ENCODE measurements around the gene KY. TPM values are rescaled to one million over a fixed set of nuclear protein-coding genes. Genes with fewer than 3 reads are reported as not detected.

KY gene
- total and polyA plus RNA-seq, 4 donors = 0.06 to 0.21 (median 0.15) TPM; not detected in 1

DNA sequence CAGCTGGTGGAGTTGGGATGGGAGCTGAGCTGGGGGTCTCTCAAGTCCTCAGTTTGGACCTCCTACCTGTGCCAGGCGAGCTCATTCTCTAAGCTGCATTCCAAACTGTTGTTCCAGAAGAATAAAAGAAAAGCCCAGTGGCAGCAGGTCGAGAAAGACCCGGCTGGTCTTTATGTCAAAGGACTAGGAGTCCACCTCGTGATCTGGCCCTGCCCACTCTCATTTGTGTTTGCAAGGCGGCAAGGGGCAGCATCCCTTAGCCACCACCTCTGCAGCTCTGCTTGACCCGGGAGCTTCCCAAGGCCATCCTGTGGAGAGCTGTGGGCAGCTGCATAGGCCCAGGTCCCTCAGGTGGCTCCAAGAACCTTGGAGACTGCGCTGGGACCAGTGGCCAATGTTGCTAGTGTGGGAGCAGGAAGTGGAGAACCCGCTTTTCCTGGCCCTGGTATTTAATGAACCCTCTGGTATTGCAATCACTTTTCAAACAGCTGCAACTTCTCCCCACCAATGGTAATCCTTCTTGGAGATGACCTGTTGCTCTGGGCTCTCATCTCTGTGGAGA lies 30.9 kb downstream of the KY start:
- ATAC-seq (ENCODE audit: insufficient read depth, low FRiP score) = no peak
- TF ChIP-seq, protein P1, sequence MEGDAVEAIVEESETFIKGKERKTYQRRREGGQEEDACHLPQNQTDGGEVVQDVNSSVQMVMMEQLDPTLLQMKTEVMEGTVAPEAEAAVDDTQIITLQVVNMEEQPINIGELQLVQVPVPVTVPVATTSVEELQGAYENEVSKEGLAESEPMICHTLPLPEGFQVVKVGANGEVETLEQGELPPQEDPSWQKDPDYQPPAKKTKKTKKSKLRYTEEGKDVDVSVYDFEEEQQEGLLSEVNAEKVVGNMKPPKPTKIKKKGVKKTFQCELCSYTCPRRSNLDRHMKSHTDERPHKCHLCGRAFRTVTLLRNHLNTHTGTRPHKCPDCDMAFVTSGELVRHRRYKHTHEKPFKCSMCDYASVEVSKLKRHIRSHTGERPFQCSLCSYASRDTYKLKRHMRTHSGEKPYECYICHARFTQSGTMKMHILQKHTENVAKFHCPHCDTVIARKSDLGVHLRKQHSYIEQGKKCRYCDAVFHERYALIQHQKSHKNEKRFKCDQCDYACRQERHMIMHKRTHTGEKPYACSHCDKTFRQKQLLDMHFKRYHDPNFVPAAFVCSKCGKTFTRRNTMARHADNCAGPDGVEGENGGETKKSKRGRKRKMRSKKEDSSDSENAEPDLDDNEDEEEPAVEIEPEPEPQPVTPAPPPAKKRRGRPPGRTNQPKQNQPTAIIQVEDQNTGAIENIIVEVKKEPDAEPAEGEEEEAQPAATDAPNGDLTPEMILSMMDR (IDR thresholded peaks at IDR 0.05; ENCODE audit: control extremely low read depth, extremely low read depth) = no peak
- Histone ChIP-seq H3K27me3 (ENCODE audit: control insufficient read depth in 3 of 3, insufficient read depth in 3 of 3, low read length in 2 of 3) (no peaks in the 10 kb centered on the region), H3K9ac (ENCODE audit: insufficient read depth in 1 of 2, low read length in 2 of 2) (no peak overlapping the region), H3K4me1 (ENCODE audit: control insufficient read depth in 5 of 5, insufficient read depth in 5 of 5, low read length in 5 of 5) (no peaks in the 10 kb centered on the region), H3K36me3 (ENCODE audit: control insufficient read depth in 4 of 4, insufficient read depth in 4 of 4, low read length in 4 of 4) (no peaks in the 10 kb centered on the region), H3K9me3 (ENCODE audit: control insufficient read depth in 4 of 4, insufficient read depth in 3 of 4, low read length in 3 of 4) (no peaks in the 10 kb centered on the region), H3K27ac (ENCODE audit: low read depth in 1 of 2, low read length in 1 of 2) (no peak overlapping the region), H3K4me3 (no peak overlapping the region)
- DNase-seq = no peak
- WGBS, 2 donors = 90% methylated on average over 8 of the region's 8 CpGs

DNA sequence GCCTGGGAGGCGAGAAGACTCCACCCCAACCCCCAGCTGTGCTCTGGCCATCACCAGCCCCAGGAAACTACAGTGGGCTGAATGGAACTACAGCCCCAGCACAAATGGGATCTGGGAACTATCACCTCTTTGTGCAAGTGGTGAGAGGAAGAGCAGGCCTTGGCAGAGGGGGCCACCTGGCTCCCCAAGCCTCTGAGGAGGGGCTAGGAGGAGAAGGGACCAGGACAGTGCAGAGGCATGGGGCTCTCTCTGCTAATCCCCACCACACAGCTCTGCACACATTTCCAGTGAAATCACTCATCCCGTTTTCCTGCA lies 31.6 kb downstream of the KY start:
- no peaks in the 10 kb centered on the region for H3K27me3 ChIP-seq (ENCODE audit: control insufficient read depth in 3 of 3, insufficient read depth in 3 of 3, low read length in 2 of 3)
- WGBS, 2 donors = 91 to 98% methylated on average over 2 of the region's 2 CpGs
- H3K4me3 ChIP-seq = no peak overlapping the region
- no peak overlapping the region for H3K27ac ChIP-seq (ENCODE audit: low read depth in 1 of 2, low read length in 1 of 2)
- H3K36me3 ChIP-seq (ENCODE audit: control insufficient read depth in 4 of 4, insufficient read depth in 4 of 4, low read length in 4 of 4) = no peaks in the 10 kb centered on the region
- H3K4me1 ChIP-seq (ENCODE audit: control insufficient read depth in 5 of 5, insufficient read depth in 5 of 5, low read length in 5 of 5) = no peaks in the 10 kb centered on the region
- TF ChIP-seq, protein P1 (IDR thresholded peaks at IDR 0.05; ENCODE audit: control extremely low read depth, extremely low read depth) = no peak
- DNase-seq = no peak
- ATAC-seq (ENCODE audit: insufficient read depth, low FRiP score) = no peak
- no peak overlapping the region for H3K9ac ChIP-seq (ENCODE audit: insufficient read depth in 1 of 2, low read length in 2 of 2)
- H3K9me3 ChIP-seq (ENCODE audit: control insufficient read depth in 4 of 4, insufficient read depth in 3 of 4, low read length in 3 of 4) = no peaks in the 10 kb centered on the region

DNA sequence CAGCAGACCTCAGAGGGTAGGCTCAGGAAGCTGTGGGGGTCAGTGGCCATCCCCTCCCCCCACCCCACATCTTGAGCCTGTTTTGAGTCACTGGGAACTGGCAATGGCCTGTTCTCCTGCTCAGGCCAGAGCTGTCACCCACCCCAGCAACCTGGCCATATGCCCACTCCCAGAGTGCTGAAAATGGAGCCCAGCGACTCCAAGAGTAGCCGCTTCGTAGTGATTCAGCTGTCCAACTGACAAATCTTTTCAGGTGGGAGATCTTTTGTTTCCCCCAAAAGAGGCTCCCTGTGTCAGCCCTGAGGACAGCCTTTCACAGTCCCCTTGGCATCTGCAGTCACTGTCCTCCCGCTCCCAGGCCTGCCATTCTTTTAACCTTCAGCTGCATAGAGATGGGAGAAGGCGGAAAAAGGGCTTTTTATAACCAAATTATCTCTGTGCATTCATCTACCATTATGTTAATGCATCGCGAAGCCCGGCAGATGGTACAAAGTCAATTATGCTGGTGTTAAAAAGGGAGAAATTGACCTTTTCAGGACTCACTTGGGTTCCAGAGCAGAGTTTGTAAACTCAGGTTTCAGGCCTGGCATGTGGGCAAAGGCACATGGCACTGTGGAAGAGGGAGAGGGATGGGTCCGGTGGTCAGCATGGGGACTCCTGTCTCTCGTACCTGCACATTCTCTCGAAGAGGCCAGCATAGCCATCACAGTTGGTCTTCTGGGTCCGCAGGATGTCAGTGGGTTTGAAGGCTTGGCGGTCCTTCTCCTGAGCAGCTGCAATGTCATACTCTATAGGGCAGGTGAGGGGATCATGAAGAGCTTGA lies 32.1 kb downstream of the KY start:
- no peaks in the 10 kb centered on the region for H3K36me3 ChIP-seq (ENCODE audit: control insufficient read depth in 4 of 4, insufficient read depth in 4 of 4, low read length in 4 of 4)
- H3K27me3 ChIP-seq (ENCODE audit: control insufficient read depth in 3 of 3, insufficient read depth in 3 of 3, low read length in 2 of 3) = no peaks in the 10 kb centered on the region
- WGBS, 2 donors = 96 to 99% methylated on average over 13 of the region's 13 CpGs
- TF ChIP-seq, protein P1 (IDR thresholded peaks at IDR 0.05; ENCODE audit: control extremely low read depth, extremely low read depth) = no peak
- no peaks in the 10 kb centered on the region for H3K9me3 ChIP-seq (ENCODE audit: control insufficient read depth in 4 of 4, insufficient read depth in 3 of 4, low read length in 3 of 4)
- no peak overlapping the region for H3K27ac ChIP-seq (ENCODE audit: low read depth in 1 of 2, low read length in 1 of 2)
- no peak overlapping the region for H3K4me3 ChIP-seq
- H3K9ac ChIP-seq (ENCODE audit: insufficient read depth in 1 of 2, low read length in 2 of 2) = no peak overlapping the region
- ATAC-seq (ENCODE audit: insufficient read depth, low FRiP score) (no peak), DNase-seq (no peak)
- H3K4me1 ChIP-seq (ENCODE audit: control insufficient read depth in 5 of 5, insufficient read depth in 5 of 5, low read length in 5 of 5) = no peaks in the 10 kb centered on the region

Measured in lung (tissue), 12 donors.